ENCODE results near the gene TNNC1.

- TF ChIP-seq CTCF (conservative IDR thresholded peaks at IDR 0.05; ENCODE audit: low read length) (no peak), EZH2phosphoT487 (IDR thresholded peaks at IDR 0.05; ENCODE audit: borderline replicate concordance, low read depth, low read length) (no peak)
These were observed 2.4 kb upstream of the TNNC1 start for GRCh38 chr3:52456169-52456799.
